ENCODE data around the gene KRT1.
A peak's percentile ranks its signal among the peaks of the same experiment; 100 is the strongest.

Gene KRT1

GRCh38 chr12:52633383-52633782, 46.8 kb downstream of the KRT1 start:
- peak in 1 of 2 experiments; percentile 18 for DNase-seq

GRCh38 chr12:52632656-52633055, 47.6 kb downstream of the KRT1 start:
- DNase-seq: peak in 1 of 2 experiments; percentile 12

- DNase-seq: peak; percentile 7 to 10
Observed at GRCh38 chr12:52631676-52632459, 48.3 kb downstream of the KRT1 start.

- DNase-seq: peak; percentile 11 to 13
Observed at GRCh38 chr12:52631264-52631663, 48.9 kb downstream of the KRT1 start.

- peak in 1 of 2 experiments; percentile 11 for DNase-seq
Observed at GRCh38 chr12:52630599-52631200, 49.5 kb downstream of the KRT1 start.

- peak in 1 of 2 experiments; percentile 7 for DNase-seq
Observed at GRCh38 chr12:52630008-52630500, 50.2 kb downstream of the KRT1 start.

- DNase-seq: peak; percentile 7 to 13
Observed at GRCh38 chr12:52629281-52630007, 50.8 kb downstream of the KRT1 start.

GRCh38 chr12:52628841-52629240, 51.4 kb downstream of the KRT1 start:
- peak; percentile 9 to 10 for DNase-seq

- DNase-seq: no peak
Observed at GRCh38 chr12:52628111-52628507, 52.1 kb downstream of the KRT1 start.

GRCh38 chr12:52627395-52628110, 52.7 kb downstream of the KRT1 start:
- DNase-seq: peak; percentile 6 to 7

All from activated T-cell treated with anti-CD3 and anti-CD28 coated beads, Interleukin-2, amount 50 U/mL, for 48 hours (primary cell).